ENCODE results near the gene PLPPR1. TPM values are rescaled to one million over a fixed set of nuclear protein-coding genes. Genes with fewer than 3 reads are reported as not detected.

The PLPPR1 gene
- total RNA-seq, 6 experiments from 2014 or later = 1.4 to 5.4 (median 1.8) TPM

GRCh38 chr9:101115102-101115501, 86.6 kb downstream of the PLPPR1 start:
- no peak for TF ChIP-seq CTCF (IDR thresholded peaks at IDR 0.05)
- no peak for TF ChIP-seq POLR2A (IDR thresholded peaks at IDR 0.05)
- no peak overlapping the region for H3K27ac ChIP-seq
- no peak for ATAC-seq
- H3K4me1 ChIP-seq = no peaks in the 10 kb centered on the region
- H3K9me3 ChIP-seq = no peaks in the 10 kb centered on the region
- intact Hi-C loops (cut with DNase I) = loop anchor here in 1 of 2 donors (5.0 kb wide), 1 partner anchor 122 kb away; no protein-coding TSS in a partner anchor
- no peak for DNase-seq
- H3K27me3 ChIP-seq = no peaks in the 10 kb centered on the region
- H3K4me3 ChIP-seq = no peak overlapping the region
- H3K36me3 ChIP-seq = no peaks in the 10 kb centered on the region
- 66% methylated on average over 4 of the region's 4 CpGs for WGBS (ENCODE audit: insufficient coverage, low coverage, low lambda C conversion rate, missing lambda C conversion rate)

- TF ChIP-seq POLR2A (IDR thresholded peaks at IDR 0.05) (no peak), CTCF (IDR thresholded peaks at IDR 0.05) (no peak)
- no peak overlapping the region for H3K4me3 ChIP-seq
- no peaks in the 10 kb centered on the region for H3K4me1 ChIP-seq
- H3K9me3 ChIP-seq = no peaks in the 10 kb centered on the region
- no peak for DNase-seq
- 0% methylated on average over 1 of the region's 1 CpG for WGBS (ENCODE audit: insufficient coverage, low coverage, low lambda C conversion rate, missing lambda C conversion rate)
- intact Hi-C loops (cut with DNase I) = loop anchor here in 1 of 2 donors (5.0 kb wide), 1 partner anchor 120 kb away; no protein-coding TSS in a partner anchor
- H3K27ac ChIP-seq = no peak overlapping the region
- H3K36me3 ChIP-seq = no peaks in the 10 kb centered on the region
- ATAC-seq = peak in 1 of 4 donors; percentile 46
- H3K27me3 ChIP-seq = no peaks in the 10 kb centered on the region
Observed at GRCh38 chr9:101117161-101117560, 88.6 kb downstream of the PLPPR1 start.

- Histone ChIP-seq H3K27me3 (no peaks in the 10 kb centered on the region), H3K4me3 (no peak overlapping the region), H3K4me1 (no peaks in the 10 kb centered on the region), H3K36me3 (no peaks in the 10 kb centered on the region), H3K9me3 (no peaks in the 10 kb centered on the region), H3K27ac (no peak overlapping the region)
- DNase-seq (peak; percentile 67 to 78 (median 73)), ATAC-seq (peak; percentile 100)
- intact Hi-C loops (cut with DNase I) = loop anchor here in 1 of 2 donors (5.0 kb wide), 1 partner anchor 118 kb away; no protein-coding TSS in a partner anchor
- TF ChIP-seq CTCF (IDR thresholded peaks at IDR 0.05) (peak; percentile 83 to 93 (median 88)), POLR2A (IDR thresholded peaks at IDR 0.05) (no peak)
- WGBS (ENCODE audit: insufficient coverage, low coverage, low lambda C conversion rate, missing lambda C conversion rate) = 8% methylated on average over 2 of the region's 3 CpGs
Observed at GRCh38 chr9:101119206-101119819, 90.8 kb downstream of the PLPPR1 start.

GRCh38 chr9:101121836-101122399, 93.4 kb downstream of the PLPPR1 start:
- DNase-seq = no peak
- intact Hi-C loops (cut with DNase I) = no loop called here
- Histone ChIP-seq H3K36me3 (no peaks in the 10 kb centered on the region), H3K27ac (no peak overlapping the region), H3K4me3 (no peak overlapping the region), H3K9me3 (no peaks in the 10 kb centered on the region), H3K27me3 (no peaks in the 10 kb centered on the region), H3K4me1 (no peaks in the 10 kb centered on the region)
- ATAC-seq = no peak
- 28% methylated on average over 2 of the region's 2 CpGs for WGBS (ENCODE audit: insufficient coverage, low coverage, low lambda C conversion rate, missing lambda C conversion rate)
- TF ChIP-seq POLR2A (IDR thresholded peaks at IDR 0.05) (no peak), CTCF (IDR thresholded peaks at IDR 0.05) (no peak)
